Esophagus squamous epithelium (tissue), 4 donors: ENCODE measurements around the gene MMS19.

Experiments
- CTCF ChIP-seq, 6 experiments: fragments of 450-650 bp in 4 of 6; fragments of 200-600 bp in 2 of 6; sonication (generic) in 2 of 6; IDR thresholded peaks; one replicate each; pipeline ENCODE4 v1.5.1; 2016 to 2019; ENCODE audit warnings: antibody characterized with exemption in 6 of 6, mild to moderate bottlenecking in 4 of 6, moderate library complexity in 4 of 6
- POLR2A ChIP-seq, 4 donors: fragments of 450-650 bp; IDR thresholded peaks; one replicate each; pipeline ENCODE4 v1.6.1; 2017; ENCODE audit warnings: antibody characterized with exemption in 4 of 4, mild to moderate bottlenecking in 4 of 4, moderate library complexity in 3 of 4

GRCh38 chr10:97503406-97503805 is 5.2 kb upstream of the MMS19 start:
- TF ChIP-seq CTCF (IDR thresholded peaks at IDR 0.05) (no peak), POLR2A (IDR thresholded peaks at IDR 0.05) (no peak)
